Prostate gland (tissue), 2 donors: ENCODE data around the gene SSUH2.

Source experiments
- POLR2A ChIP-seq: fragments of 450-650 bp; IDR thresholded peaks from one replicate; pipeline ENCODE4 v1.6.1; 2016; ENCODE audit warnings: antibody characterized with exemption, mild to moderate bottlenecking
- TF ChIP-seq, protein P1 (sequence below), 4 experiments: fragments of 200-600 bp in 2 of 4; fragments of 450-650 bp in 2 of 4; sonication (generic) in 2 of 4; IDR thresholded peaks; 1 replicate in 3 of 4; 2 replicates in 1 of 4; pipeline ENCODE4 v1.5.1; 2016 to 2019; ENCODE audit warnings: antibody characterized with exemption in 4 of 4, mild to moderate bottlenecking in 2 of 4, moderate library complexity in 2 of 4

GRCh38 chr3:8623741-8624140 is 20.9 kb downstream of the SSUH2 start:
- TF ChIP-seq, protein P1, sequence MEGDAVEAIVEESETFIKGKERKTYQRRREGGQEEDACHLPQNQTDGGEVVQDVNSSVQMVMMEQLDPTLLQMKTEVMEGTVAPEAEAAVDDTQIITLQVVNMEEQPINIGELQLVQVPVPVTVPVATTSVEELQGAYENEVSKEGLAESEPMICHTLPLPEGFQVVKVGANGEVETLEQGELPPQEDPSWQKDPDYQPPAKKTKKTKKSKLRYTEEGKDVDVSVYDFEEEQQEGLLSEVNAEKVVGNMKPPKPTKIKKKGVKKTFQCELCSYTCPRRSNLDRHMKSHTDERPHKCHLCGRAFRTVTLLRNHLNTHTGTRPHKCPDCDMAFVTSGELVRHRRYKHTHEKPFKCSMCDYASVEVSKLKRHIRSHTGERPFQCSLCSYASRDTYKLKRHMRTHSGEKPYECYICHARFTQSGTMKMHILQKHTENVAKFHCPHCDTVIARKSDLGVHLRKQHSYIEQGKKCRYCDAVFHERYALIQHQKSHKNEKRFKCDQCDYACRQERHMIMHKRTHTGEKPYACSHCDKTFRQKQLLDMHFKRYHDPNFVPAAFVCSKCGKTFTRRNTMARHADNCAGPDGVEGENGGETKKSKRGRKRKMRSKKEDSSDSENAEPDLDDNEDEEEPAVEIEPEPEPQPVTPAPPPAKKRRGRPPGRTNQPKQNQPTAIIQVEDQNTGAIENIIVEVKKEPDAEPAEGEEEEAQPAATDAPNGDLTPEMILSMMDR (IDR thresholded peaks at IDR 0.05), result no peak
- TF ChIP-seq POLR2A, result no peak
